HG02623 (cell line): ENCODE measurements around the gene TSPAN7.

Experiments used
- ATAC-seq: cut with Tn5 transposase; IDR thresholded peaks from one replicate; pipeline ENCODE4 v1.9.1; 2021; ENCODE audit warnings: moderate library complexity; ENCODE audit not compliant: unreplicated experiment

The TSPAN7 gene

DNA sequence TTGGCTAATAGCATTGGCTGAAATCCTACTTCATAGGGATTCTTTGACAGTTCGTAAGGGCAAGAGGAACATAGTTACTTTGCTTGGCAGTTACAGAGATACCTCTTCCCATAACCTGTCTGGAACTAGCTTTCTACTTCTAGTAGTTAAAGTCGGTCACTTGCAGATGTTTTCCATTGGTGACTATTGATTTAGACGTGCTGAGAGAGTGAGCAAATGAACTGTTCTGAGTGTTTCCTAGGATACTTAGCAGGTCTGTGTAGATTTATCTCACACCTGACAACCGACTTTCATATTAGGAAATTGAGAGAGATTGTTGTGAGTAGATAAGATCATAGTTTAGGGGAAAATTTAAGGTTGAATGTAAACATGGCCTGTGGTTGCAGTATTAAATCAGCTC, 116.8 kb downstream of the TSPAN7 start:
- no peak for ATAC-seq

- no peak for ATAC-seq
Measured at GRCh38 chrX:38678821-38679220, 117.5 kb downstream of the TSPAN7 start.

GRCh38 chrX:38679695-38680094, 118.4 kb downstream of the TSPAN7 start:
- ATAC-seq, result no peak

DNA sequence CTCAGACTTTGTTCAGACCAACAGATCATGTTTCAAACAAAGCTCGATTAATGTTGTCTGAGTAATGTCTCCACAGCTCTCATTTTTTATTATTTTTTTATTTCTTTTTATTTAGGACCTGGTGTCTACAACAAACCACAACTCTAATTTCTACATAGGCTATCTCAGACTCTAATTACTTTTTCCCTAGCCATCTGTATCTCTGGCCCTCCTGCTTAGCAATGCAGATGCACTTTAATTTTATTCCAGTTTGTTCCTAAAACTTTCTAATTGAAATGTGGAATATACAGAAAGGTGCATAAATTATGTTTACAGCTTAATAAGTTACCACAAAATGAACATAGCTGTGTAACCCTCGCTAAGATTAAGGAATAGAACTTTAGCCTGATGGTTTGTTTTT, 120.8 kb downstream of the TSPAN7 start:
- ATAC-seq, result no peak

DNA sequence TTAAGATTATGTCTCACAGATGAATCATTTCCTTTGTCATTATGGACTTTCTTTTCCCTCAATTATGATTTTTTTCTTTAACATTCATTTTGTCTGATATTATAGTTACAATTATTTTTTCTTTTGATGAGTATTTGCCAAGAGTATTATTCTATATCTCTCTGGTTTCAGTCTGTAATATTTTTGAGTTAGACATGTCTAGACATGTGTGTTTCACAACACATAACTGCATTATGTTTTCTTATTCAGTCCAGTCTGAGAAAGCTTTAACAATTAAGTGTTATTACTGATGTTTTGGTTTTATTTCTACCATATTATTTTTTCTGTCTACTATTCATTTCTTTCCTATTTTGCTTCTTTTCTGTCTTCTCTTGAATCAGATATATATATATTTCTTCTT, 131.6 kb downstream of the TSPAN7 start:
- no peak for ATAC-seq

DNA sequence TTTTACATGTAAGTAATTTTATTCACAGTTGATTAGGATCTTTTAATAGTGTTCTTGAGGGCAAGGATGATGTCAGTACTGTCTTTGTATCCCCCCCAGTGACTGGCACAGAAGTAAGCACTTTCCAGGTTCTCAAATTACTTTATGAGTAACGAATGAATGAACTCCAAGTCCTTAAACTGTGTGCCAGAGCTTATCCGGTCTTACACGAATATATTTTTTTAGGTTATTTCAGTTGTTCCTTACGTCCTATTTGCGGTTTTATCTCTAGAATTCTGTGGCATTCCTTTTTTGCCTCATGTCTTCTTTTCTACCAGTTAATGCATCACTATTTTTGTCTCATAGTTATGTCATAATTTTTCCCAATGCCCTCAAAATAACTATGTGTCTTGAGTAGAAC, 133.1 kb downstream of the TSPAN7 start:
- no peak for ATAC-seq

DNA sequence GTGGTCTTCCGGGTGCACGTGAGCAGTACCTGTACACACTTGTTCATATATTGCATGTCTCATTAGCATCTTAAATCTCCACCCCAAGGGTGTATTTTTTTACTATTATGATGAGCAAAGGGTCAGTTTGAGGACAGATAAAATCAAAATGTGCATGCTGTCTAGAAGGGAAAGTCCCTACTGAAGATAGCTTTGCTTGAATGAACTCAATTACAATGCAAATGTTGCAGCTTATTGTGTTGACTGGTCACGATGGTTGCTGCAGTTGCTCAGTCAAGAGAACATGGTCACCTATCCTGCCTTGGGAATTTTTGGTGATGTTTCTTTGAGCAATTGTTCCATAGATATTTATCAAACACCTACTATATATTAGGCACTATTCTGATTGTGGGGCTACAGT, 136.1 kb downstream of the TSPAN7 start:
- ATAC-seq, result no peak

- no peak for ATAC-seq
Measured at GRCh38 chrX:38699121-38699520, 137.8 kb downstream of the TSPAN7 start.

GRCh38 chrX:38699696-38700095, 138.4 kb downstream of the TSPAN7 start:
- ATAC-seq, result no peak

GRCh38 chrX:38701073-38701472, 139.7 kb downstream of the TSPAN7 start:
- no peak for ATAC-seq

DNA sequence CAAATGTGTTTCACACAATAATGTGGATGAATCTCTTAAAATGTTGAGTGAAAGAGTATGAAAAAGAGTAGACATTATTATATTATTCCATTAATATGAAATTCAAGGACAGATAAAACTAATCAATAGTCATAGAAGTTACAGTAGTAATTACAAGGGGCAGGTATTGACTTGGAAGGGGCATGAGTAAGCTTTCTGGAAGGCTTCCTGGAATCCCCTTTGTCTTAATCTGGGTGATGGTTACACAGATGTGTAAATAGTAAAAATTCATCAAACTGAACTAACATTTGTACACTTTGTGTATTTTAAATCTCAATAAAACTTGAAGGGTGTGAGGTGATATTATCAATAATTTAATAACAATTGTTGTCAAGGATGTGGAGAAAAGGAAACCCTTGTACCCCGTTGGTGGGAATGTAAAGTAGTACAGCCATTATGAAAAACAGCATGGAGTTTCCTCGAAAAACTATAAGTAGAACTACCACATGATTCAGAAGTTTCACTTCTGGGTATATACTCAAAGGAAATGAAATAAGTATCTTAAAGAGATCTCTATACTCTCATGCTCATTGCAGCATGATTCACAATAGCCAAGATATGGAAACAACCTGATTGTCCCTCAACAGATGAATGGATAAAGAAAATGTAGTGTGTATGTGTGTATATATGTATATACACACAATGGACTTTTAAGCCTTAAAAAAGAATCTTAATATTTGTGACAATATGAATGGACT, 143.0 kb downstream of the TSPAN7 start:
- no peak for ATAC-seq

DNA sequence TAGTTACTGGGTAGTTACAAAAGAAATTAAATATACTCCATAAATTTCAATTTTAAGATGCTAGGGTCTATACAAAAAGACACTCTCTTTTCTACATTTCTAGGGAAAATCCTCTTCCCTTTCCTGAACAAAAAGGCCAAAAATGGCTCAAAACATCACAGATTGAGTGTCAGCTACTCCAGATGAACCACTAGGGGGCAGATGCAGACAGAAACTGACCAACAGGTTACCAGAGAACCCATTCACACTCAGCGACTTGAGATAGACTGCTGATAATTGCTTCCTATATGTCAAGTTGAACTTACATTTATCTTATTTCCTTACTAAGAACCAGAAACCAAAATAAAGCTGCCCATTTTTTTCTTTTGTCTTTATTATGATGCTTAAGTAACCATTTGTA, 156.5 kb downstream of the TSPAN7 start:
- ATAC-seq, result no peak

DNA sequence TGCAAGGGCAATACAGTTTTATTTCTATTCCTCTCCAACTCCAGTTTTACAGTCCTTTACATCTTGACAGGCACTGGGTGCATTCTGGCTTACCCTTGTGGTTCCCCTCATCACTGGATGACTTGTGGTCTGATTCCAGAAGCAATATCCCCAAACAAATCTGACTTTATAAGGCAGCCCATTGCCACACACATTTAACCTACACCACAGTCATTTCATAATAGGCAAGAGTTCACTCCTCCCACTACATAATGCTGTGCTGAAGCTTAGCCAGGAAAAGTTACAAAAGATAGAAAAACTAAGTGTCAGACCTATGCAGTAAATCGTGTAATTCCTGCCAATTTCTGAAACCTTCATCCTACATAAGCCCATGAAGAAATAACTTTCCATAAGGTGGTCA, 157.0 kb downstream of the TSPAN7 start:
- ATAC-seq, result no peak

GRCh38 chrX:38726612-38727011, 165.3 kb downstream of the TSPAN7 start:
- ATAC-seq, result no peak

- ATAC-seq, result no peak
Measured at GRCh38 chrX:38727668-38728067, 166.3 kb downstream of the TSPAN7 start.

- no peak for ATAC-seq
Measured at GRCh38 chrX:38732866-38733265, 171.5 kb downstream of the TSPAN7 start.
